OCI-LY3 (cell line): Measurements from ENCODE around the gene CDCA3.

Experiments
- CTCF ChIP-seq: fragments of 200-600, 300-600 bp; sonication (generic); IDR thresholded peaks from 2 replicates; pipeline ENCODE4 v1.5.1; 2014; ENCODE audit warnings: antibody characterized with exemption, low read length, low read depth
- EZH2phosphoT487 ChIP-seq: fragments of 200-600 bp; shearing (Covaris generic); IDR thresholded peaks from 2 replicates; pipeline ENCODE4 v1.6.1; 2018; ENCODE audit warnings: antibody characterized with exemption, mixed run types, low read depth

GRCh38 chr12:6839482-6840201 is 11.4 kb downstream of the CDCA3 start:
- TF ChIP-seq CTCF (no peak), EZH2phosphoT487 (no peak)
